Spleen (tissue), 7 donors: ENCODE results near the gene TTC27.

Experiments used
- CTCF ChIP-seq, 11 experiments: fragments of 200-600 bp in 7 of 11; fragments of 450-650 bp in 4 of 11; sonication (generic) in 4 of 11; IDR thresholded peaks in 8 of 11; conservative IDR thresholded peaks in 3 of 11; 1 replicate in 7 of 11; 2 replicates in 4 of 11; pipeline versions ENCODE4 v1.4.0 to v1.8.0; 2016 to 2021; ENCODE audit warnings: antibody characterized with exemption in 11 of 11, inconsistent platforms in 4 of 11, mild to moderate bottlenecking in 1 of 11
- POLR2A ChIP-seq, 3 donors: fragments of 450-650 bp; IDR thresholded peaks; one replicate each; pipeline ENCODE4 v1.5.1; 2017; ENCODE audit warnings: antibody characterized with exemption in 3 of 3, mild to moderate bottlenecking in 1 of 3
- POLR2AphosphoS5 ChIP-seq, 3 donors: sonication (generic); formaldehyde crosslinking; IDR thresholded peaks; one replicate each; pipeline ENCODE4 v1.5.1; 2017; ENCODE audit warnings: antibody characterized with exemption in 3 of 3
- donor health status: DM: no; HTN: no; CAD: no; lungs with moderate emphysema.
- donor health status: DM: no; HTN: no; CAD: no.
- donor health status: DM: no; HTN: no; CAD: no.

DNA sequence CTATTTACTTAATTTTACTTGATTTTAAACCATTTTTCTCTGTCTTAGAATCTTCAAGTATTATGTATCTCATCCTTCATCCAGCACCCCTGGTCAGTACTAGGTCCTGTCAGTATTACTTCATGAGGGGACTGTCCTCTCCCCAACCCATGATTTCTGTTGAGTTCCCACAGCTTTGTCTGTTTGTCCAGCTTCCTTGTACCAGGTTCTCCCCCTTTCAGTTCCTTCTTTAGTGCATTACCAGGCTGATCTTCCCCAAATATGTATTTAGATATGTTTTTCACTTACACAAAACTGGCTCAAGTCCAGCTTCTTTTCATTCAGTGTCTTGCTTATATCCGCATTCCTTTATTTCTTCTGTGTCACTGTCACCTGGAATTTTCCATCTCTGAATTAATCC lies 13.8 kb upstream of the TTC27 start:
- TF ChIP-seq CTCF (IDR thresholded peaks at IDR 0.05 in 8 of 11, conservative IDR thresholded peaks at IDR 0.05 in 3 of 11), result no peak
- no peak for TF ChIP-seq POLR2AphosphoS5 (IDR thresholded peaks at IDR 0.05)
- TF ChIP-seq POLR2A (IDR thresholded peaks at IDR 0.05), result no peak
